ENCODE measurements around the gene FAM174C.

The FAM174C gene

GRCh38 chr19:1275260-1275975 lies at the start of gene FAM174C:
TSS of gene FAM174C (plus strand) at chr19:1275530. CDS start at chr19:1275550, 20 bp downstream.
- TF ChIP-seq, protein P1, sequence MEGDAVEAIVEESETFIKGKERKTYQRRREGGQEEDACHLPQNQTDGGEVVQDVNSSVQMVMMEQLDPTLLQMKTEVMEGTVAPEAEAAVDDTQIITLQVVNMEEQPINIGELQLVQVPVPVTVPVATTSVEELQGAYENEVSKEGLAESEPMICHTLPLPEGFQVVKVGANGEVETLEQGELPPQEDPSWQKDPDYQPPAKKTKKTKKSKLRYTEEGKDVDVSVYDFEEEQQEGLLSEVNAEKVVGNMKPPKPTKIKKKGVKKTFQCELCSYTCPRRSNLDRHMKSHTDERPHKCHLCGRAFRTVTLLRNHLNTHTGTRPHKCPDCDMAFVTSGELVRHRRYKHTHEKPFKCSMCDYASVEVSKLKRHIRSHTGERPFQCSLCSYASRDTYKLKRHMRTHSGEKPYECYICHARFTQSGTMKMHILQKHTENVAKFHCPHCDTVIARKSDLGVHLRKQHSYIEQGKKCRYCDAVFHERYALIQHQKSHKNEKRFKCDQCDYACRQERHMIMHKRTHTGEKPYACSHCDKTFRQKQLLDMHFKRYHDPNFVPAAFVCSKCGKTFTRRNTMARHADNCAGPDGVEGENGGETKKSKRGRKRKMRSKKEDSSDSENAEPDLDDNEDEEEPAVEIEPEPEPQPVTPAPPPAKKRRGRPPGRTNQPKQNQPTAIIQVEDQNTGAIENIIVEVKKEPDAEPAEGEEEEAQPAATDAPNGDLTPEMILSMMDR (IDR thresholded peaks at IDR 0.05; ENCODE audit: low read depth, low read length) = no peak
- peak; percentile 98 for DNase-seq (ENCODE audit: low read depth, low spot score)
- H3K4me3 ChIP-seq (ENCODE audit: low read depth, low read length) = peak within 1 kb of the TSS; percentile 63
- in situ Hi-C loops (cut with HindIII; ENCODE audit: low sequenced_read_pairs) = no loop called here

DNA sequence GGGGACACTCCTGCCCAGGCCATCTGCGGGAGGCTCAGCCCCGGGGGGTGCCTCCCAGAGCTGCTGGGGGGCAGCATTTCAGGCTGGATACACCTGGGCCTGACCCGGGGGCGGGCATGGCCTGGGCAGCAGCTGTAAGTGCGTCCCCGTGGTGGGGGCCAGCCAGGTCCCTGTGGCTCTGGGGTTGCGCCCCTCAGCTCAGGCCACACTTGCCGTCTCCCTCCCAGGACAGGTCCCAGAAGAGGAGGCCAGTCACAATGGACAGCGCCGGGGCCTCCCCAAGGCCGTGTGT lies 49.2 kb upstream of the FAM174C start:
- in situ Hi-C loops (cut with HindIII; ENCODE audit: low sequenced_read_pairs) = no loop called here
- TF ChIP-seq, protein P1 (IDR thresholded peaks at IDR 0.05; ENCODE audit: low read depth, low read length) = no peak
- DNase-seq (ENCODE audit: low read depth, low spot score) = no peak
- no peak overlapping the region for H3K4me3 ChIP-seq (ENCODE audit: low read depth, low read length)

DNA sequence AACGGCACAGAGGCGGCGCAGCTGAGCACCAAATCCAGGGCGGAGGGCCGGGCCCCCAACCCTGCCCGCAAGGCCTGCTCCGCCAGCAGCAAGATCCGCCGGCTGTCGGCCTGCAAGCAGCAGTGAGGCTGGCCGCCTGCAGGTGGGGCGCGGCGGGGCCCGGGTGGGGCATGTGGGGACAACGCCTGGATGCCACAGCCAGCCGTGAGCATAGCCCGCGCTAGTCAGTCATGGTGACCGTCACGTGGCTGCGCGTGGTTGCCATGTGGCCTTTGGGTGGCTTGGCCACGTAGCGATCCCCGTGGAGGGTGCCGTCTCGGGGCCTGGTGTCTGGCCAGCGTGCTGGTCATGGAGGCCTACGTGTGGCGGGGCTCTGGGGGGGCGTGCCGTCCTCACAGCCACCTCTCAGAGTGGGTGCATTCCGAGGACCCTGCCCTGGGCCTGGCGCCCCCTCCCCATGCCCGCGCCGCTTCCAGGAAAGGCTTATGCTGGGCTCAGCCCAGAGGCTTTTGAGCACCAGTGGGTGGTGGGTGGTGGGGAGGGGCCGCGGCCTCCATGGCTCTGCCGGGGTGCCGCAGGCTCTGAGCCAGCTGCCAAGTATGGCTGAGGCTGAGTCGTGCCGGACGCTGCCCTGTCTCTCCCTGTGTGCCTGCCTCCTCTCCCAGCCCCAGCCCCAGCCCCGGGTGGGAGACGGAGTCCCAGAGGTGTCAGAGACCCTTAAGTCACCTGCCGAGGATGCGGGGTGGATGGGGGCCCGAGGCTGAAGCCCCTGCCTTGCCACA lies 48.6 kb upstream of the FAM174C start:
- in situ Hi-C loops (cut with HindIII; ENCODE audit: low sequenced_read_pairs) = no loop called here
- no peak overlapping the region for H3K4me3 ChIP-seq (ENCODE audit: low read depth, low read length)
- DNase-seq (ENCODE audit: low read depth, low spot score) = no peak
- TF ChIP-seq, protein P1 (IDR thresholded peaks at IDR 0.05; ENCODE audit: low read depth, low read length) = no peak

DNA sequence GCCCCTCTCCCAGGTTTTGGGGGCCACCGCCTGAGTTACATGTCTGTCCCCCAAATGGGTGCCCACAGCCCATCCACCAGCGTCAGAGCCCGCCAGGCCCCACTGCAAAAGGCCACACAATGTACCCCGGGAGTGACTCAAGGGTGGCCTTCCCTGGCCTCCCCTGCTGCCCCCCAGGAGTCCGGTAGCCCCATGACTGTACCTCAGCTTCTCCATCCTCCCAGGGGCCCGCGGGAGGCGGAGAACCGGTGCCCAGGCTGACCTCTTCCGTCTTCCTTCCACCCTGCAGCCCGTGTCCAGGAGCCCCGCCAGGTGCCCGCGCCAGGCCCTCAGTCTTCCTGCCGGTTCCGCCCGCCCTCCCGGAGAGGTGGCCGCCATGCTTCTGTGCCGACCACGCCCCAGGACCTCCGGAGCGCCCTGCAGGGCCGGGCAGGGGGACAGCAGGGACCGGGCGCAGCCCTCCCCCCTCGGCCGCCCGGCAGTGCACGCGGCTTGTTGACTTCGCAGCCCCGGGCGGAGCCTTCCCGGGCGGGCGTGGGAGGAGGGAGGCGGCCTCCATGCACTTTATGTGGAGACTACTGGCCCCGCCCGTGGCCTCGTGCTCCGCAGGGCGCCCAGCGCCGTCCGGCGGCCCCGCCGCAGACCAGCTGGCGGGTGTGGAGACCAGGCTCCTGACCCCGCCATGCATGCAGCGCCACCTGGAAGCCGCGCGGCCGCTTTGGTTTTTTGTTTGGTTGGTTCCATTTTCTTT lies 47.9 kb upstream of the FAM174C start:
- in situ Hi-C loops (cut with HindIII; ENCODE audit: low sequenced_read_pairs) = no loop called here
- no peak overlapping the region for H3K4me3 ChIP-seq (ENCODE audit: low read depth, low read length)
- no peak for DNase-seq (ENCODE audit: low read depth, low spot score)
- TF ChIP-seq, protein P1 (IDR thresholded peaks at IDR 0.05; ENCODE audit: low read depth, low read length) = no peak

DNA sequence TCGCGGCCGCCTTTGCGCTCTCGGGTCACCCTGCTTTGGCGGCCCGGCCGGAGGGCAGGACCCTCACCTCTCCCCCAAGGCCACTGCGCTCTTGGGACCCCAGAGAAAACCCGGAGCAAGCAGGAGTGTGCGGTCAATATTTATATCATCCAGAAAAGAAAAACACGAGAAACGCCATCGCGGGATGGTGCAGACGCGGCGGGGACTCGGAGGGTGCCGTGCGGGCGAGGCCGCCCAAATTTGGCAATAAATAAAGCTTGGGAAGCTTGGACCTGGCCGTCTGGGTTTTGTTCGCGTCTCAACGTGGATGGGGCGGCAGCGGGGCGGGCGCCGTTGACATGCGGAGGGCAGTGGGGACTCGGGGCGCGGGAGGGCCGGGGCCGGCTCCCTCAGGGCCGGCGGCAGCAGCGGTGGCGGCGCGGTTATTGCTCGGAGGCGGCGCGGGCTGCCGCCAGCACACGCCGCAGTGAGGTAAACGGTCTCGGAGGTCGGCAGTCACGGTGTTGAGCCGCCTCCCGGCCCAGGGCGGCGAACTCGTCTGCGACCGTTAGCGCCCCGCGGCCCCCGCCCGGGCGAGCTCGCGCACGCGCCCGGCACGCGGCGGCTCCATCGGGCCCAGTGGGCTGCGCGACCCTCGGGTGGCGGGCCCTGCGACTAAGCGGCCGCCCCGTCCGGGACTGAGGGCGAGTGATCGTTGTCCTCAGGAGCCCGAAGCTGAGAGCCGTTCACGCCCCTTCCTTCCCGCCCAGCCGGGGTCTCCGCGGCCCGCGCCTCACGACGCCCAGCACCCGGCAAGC lies 47.0 kb upstream of the FAM174C start:
- TF ChIP-seq, protein P1 (IDR thresholded peaks at IDR 0.05; ENCODE audit: low read depth, low read length) = no peak
- in situ Hi-C loops (cut with HindIII; ENCODE audit: low sequenced_read_pairs) = no loop called here
- H3K4me3 ChIP-seq (ENCODE audit: low read depth, low read length) = no peak overlapping the region
- no peak for DNase-seq (ENCODE audit: low read depth, low spot score)
